K562 (cell line): Measurements from ENCODE around the gene TENT4A. TPM values are rescaled to one million over a fixed set of nuclear protein-coding genes. Genes with fewer than 3 reads are reported as not detected.
A peak's percentile ranks its signal among the peaks of the same experiment; 100 is the strongest.

Experiments used
- CBX2 ChIP-seq: fragments of 200-600 bp; sonication (generic); IDR thresholded peaks from one replicate; pipeline ENCODE4 v1.6.1; 2012; ENCODE audit warnings: mild to moderate bottlenecking, low read length, inconsistent platforms; ENCODE audit not compliant: insufficient read depth, poor library complexity, severe bottlenecking
- CBX8 ChIP-seq: fragments of 200-600 bp; sonication (generic); IDR thresholded peaks from 2 replicates; pipeline ENCODE4 v1.6.1; 2012; ENCODE audit warnings: borderline replicate concordance, mixed run types, low read depth, mild to moderate bottlenecking, moderate library complexity, mixed read lengths, low read length, control low read depth, inconsistent platforms; ENCODE audit not compliant: poor library complexity, severe bottlenecking; ENCODE audit errors: extremely low read depth
- CHD1 ChIP-seq: fragments of 200-600 bp; sonication (generic); IDR thresholded peaks from one replicate; pipeline ENCODE4 v1.6.1; 2012; ENCODE audit warnings: mild to moderate bottlenecking, moderate library complexity, low read length, inconsistent platforms
- CHD2 ChIP-seq: IDR thresholded peaks from 2 replicates; pipeline ENCODE4 v1.6.1; 2011; ENCODE audit warnings: low read depth, low read length
- FOXK2 ChIP-seq, 2 experiments: fragments of 450-650 bp; IDR thresholded peaks in 1 of 2; conservative IDR thresholded peaks in 1 of 2; 2 replicates each; pipeline ENCODE4 v1.6.1; 2016; ENCODE audit warnings: low read depth in 2 of 2, mild to moderate bottlenecking in 1 of 2
- GABPA ChIP-seq: fragments of 200-800 bp; sonication (Bioruptor generic); conservative IDR thresholded peaks from 2 replicates; pipeline ENCODE4 v1.6.1; 2016; ENCODE audit warnings: low read depth, missing genetic modification characterization, missing compliant biosample characterization
- GTF2F1 ChIP-seq: IDR thresholded peaks from 2 replicates; pipeline ENCODE4 v1.6.1; 2011; ENCODE audit warnings: low read depth, low read length, improper control_type of control experiment
- HDAC6 ChIP-seq: IDR thresholded peaks from 2 replicates; pipeline ENCODE4 v1.6.1; 2012; ENCODE audit warnings: low read depth, mild to moderate bottlenecking, control low read depth, inconsistent platforms, low read length, moderate library complexity
- PHB2 ChIP-seq: fragments of 450-650 bp; IDR thresholded peaks from 2 replicates; pipeline ENCODE4 v1.6.1; 2017; ENCODE audit warnings: low read depth
- PYGO2 ChIP-seq: fragments of 450-650 bp; IDR thresholded peaks from 2 replicates; pipeline ENCODE4 v1.6.1; 2016; ENCODE audit warnings: mild to moderate bottlenecking, missing genetic modification characterization, moderate library complexity, missing compliant biosample characterization
- RBM39 ChIP-seq: fragments of 200-400 bp; formaldehyde crosslinking; optimal IDR thresholded peaks from 2 replicates; pipeline ENCODE3; 2018; ENCODE audit warnings: low read depth, low read length
- SMARCE1 ChIP-seq: fragments of 450-650 bp; IDR thresholded peaks from 2 replicates; pipeline ENCODE4 v1.7.1; 2016; ENCODE audit warnings: mild to moderate bottlenecking
- TCF7 ChIP-seq: sonication (generic); IDR thresholded peaks from 2 replicates; pipeline ENCODE4 v1.6.1; 2016; ENCODE audit warnings: antibody characterized with exemption, borderline replicate concordance
- ZNF146 ChIP-seq: IDR thresholded peaks from one replicate; pipeline ENCODE4 v1.6.1; 2018; ENCODE audit warnings: missing compliant biosample characterization; ENCODE audit not compliant: unreplicated experiment
- ZNF165 ChIP-seq: fragments of 250-450 bp; sonication (Bioruptor Pico); IDR thresholded peaks from 2 replicates; pipeline ENCODE4 v1.4.0; 2020; ENCODE audit warnings: borderline replicate concordance
- ZNF217 ChIP-seq: sonication (generic); formaldehyde crosslinking; IDR thresholded peaks from 2 replicates; pipeline ENCODE4 v1.8.0; 2022; ENCODE audit warnings: mild to moderate bottlenecking, missing genetic modification reagents
- ZNF324 ChIP-seq: fragments of 250-450 bp; sonication (Bioruptor Pico); IDR thresholded peaks from 2 replicates; pipeline ENCODE4 v1.4.0; 2020; ENCODE audit warnings: mild to moderate bottlenecking
- ZNF717 ChIP-seq: fragments of 250-450 bp; sonication (Bioruptor Pico); IDR thresholded peaks from 2 replicates; pipeline ENCODE4 v1.5.0; 2021
- polyA plus RNA-seq, 8 experiments: library from polyadenylated mRNA; depleted of rRNA in 4 of 8; stranded (reverse) in 5 of 8; unstranded in 3 of 8; fragments of >200 nt; fragmentation: Nextera tagmentation in 2 of 8; fragmentation: Illumina TruSeq in 1 of 8; extraction: Ambion mirVana in 2 of 8; extraction: Trizol in 1 of 8; gene quantifications; 2 replicates each; pipeline versions ENCODE4 v1.2.1 to v1.2.3, GENCODE V29; 2011 to 2014; ENCODE audit warnings: inconsistent platforms in 1 of 8, missing spikeins in 1 of 8
- total RNA-seq, 7 experiments: library from RNA; depleted of rRNA in 6 of 7; stranded (reverse); fragments of >200 nt in 6 of 7; fragmentation: Illumina TruSeq in 2 of 7; extraction: Trizol in 2 of 7; gene quantifications; 2 replicates each; pipeline versions ENCODE4 v1.2.1 to v1.2.3, GENCODE V29; 2011 to 2021; ENCODE audit warnings: low replicate concordance in 1 of 7
- TF ChIP-seq, protein P1 (sequence below): sonication (generic); formaldehyde crosslinking; IDR thresholded peaks from 2 replicates; pipeline ENCODE4 v1.8.0; 2022; ENCODE audit warnings: missing genetic modification reagents, mild to moderate bottlenecking, borderline replicate concordance
- TF ChIP-seq, protein P2 (sequence below): sonication (generic); IDR thresholded peaks from 2 replicates; pipeline ENCODE4 v1.6.1; 2016
- TF ChIP-seq, protein P3 (sequence below): sonication (generic); formaldehyde crosslinking; IDR thresholded peaks from 2 replicates; pipeline ENCODE4 v1.8.0; 2022; ENCODE audit warnings: missing genetic modification reagents, mild to moderate bottlenecking, moderate library complexity, borderline replicate concordance

Gene TENT4A
- total and polyA plus RNA-seq, 9 of the 15 experiments (the other 6 are each of a cell fraction or from before 2014, with no cell fraction given), result 1.3 to 27.3 (median 13.0) TPM

DNA sequence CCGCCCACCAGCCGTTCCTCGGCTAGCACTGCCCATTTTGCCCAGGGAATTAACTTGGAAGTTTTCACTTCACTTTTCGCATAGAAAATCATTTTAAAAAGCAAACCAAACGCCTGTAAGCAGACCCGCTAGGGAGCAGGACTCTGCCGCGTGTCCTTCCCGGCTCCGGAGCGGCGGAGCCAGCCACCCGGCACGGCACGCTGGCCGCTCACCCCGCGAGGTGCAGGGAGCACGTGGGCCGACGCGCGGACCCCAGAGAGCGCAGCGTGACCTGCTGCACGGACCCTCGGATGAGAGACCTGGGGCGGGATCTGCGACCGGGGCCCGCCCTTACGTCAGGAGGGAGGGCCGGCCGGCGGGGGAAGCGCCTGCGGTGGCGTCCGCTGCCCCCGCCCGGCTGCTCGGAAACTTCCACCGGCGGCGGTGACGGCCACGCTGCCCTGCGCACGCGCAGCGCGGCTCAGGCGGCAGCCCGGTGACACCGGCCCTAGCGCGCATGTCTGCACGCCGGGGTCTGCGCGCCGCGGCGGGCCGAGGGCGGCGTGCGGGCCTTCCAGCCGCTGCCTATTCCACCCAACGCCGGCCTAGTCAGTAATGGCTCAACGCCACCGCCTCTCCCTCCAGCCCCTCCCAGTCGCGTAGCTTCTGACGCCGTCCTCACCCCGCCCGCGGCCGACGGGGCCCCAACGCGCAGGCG is 507 bp upstream of the TENT4A start (continued):
- TF ChIP-seq SMARCE1 (no peak), CBX8 (no peak), PYGO2 (tag) (no peak), FOXK2 (conservative IDR thresholded peaks at IDR 0.05 in 1 of 2, IDR thresholded peaks at IDR 0.05 in 1 of 2; ENCODE audit: low read depth in 2 of 2) (no peak), ZNF324 (CRISPR knock-in tag) (no peak), RBM39 (peak; percentile 4), GABPA (tag) (peak; percentile 55; the same call in 1 of the 2 replicates), ZNF165 (CRISPR knock-in tag) (no peak), ZNF146 (CRISPR knock-in tag) (no peak), ZNF217 (no peak), GTF2F1 (no peak), ZNF717 (CRISPR knock-in tag) (no peak), CHD1 (peak; percentile 74), TCF7 (no peak), CBX2 (no peak), HDAC6 (no peak), PHB2 (no peak), CHD2 (peak; percentile 28; the same call in 1 of the 2 replicates)
- TF ChIP-seq, protein P1, sequence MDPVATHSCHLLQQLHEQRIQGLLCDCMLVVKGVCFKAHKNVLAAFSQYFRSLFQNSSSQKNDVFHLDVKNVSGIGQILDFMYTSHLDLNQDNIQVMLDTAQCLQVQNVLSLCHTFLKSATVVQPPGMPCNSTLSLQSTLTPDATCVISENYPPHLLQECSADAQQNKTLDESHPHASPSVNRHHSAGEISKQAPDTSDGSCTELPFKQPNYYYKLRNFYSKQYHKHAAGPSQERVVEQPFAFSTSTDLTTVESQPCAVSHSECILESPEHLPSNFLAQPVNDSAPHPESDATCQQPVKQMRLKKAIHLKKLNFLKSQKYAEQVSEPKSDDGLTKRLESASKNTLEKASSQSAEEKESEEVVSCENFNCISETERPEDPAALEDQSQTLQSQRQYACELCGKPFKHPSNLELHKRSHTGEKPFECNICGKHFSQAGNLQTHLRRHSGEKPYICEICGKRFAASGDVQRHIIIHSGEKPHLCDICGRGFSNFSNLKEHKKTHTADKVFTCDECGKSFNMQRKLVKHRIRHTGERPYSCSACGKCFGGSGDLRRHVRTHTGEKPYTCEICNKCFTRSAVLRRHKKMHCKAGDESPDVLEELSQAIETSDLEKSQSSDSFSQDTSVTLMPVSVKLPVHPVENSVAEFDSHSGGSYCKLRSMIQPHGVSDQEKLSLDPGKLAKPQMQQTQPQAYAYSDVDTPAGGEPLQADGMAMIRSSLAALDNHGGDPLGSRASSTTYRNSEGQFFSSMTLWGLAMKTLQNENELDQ (CRISPR knock-in tag), result no peak
- TF ChIP-seq, protein P2, sequence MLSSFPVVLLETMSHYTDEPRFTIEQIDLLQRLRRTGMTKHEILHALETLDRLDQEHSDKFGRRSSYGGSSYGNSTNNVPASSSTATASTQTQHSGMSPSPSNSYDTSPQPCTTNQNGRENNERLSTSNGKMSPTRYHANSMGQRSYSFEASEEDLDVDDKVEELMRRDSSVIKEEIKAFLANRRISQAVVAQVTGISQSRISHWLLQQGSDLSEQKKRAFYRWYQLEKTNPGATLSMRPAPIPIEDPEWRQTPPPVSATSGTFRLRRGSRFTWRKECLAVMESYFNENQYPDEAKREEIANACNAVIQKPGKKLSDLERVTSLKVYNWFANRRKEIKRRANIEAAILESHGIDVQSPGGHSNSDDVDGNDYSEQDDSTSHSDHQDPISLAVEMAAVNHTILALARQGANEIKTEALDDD, result no peak
- TF ChIP-seq, protein P3, sequence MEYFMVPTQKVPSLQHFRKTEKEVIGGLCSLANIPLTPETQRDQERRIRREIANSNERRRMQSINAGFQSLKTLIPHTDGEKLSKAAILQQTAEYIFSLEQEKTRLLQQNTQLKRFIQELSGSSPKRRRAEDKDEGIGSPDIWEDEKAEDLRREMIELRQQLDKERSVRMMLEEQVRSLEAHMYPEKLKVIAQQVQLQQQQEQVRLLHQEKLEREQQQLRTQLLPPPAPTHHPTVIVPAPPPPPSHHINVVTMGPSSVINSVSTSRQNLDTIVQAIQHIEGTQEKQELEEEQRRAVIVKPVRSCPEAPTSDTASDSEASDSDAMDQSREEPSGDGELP (CRISPR knock-in tag), result peak; percentile 56; the same call in 1 of the 2 replicates
